HepG2 (cell line): ENCODE measurements around the gene GABRR2. TPM values are rescaled to one million over a fixed set of nuclear protein-coding genes. Genes with fewer than 3 reads are reported as not detected.

ENCODE experiments used
- FOXP4 ChIP-seq: sonication (generic); formaldehyde crosslinking; IDR thresholded peaks from 2 replicates; pipeline ENCODE4 v1.4.0; 2020; ENCODE audit warnings: missing genetic modification reagents
- GABPB1 ChIP-seq: IDR thresholded peaks from 2 replicates; pipeline ENCODE4 v1.6.1; 2016; ENCODE audit warnings: mild to moderate bottlenecking, missing genetic modification reagents, moderate library complexity, missing compliant biosample characterization
- HNF4A ChIP-seq: sonication (generic); formaldehyde crosslinking; IDR thresholded peaks from 2 replicates; pipeline ENCODE4 v1.4.0; 2020; ENCODE audit warnings: missing genetic modification reagents
- HOXD1 ChIP-seq: sonication (generic); formaldehyde crosslinking; IDR thresholded peaks from 2 replicates; pipeline ENCODE4 v1.5.0; 2020; ENCODE audit warnings: missing genetic modification reagents
- NCOA5 ChIP-seq: sonication (generic); formaldehyde crosslinking; IDR thresholded peaks from 2 replicates; pipeline ENCODE4 v1.4.0; 2020; ENCODE audit warnings: missing genetic modification reagents
- PAX8 ChIP-seq: sonication (generic); formaldehyde crosslinking; IDR thresholded peaks from 2 replicates; pipeline ENCODE4 v1.8.0; 2022; ENCODE audit warnings: mild to moderate bottlenecking, missing genetic modification reagents, borderline replicate concordance
- RNF219 ChIP-seq: sonication (generic); formaldehyde crosslinking; IDR thresholded peaks from 2 replicates; pipeline ENCODE4 v1.5.0; 2020; ENCODE audit warnings: mild to moderate bottlenecking, missing genetic modification reagents
- TCF7 ChIP-seq: sonication (generic); IDR thresholded peaks from 2 replicates; pipeline ENCODE4 v1.6.1; 2016; ENCODE audit warnings: antibody characterized with exemption, low read depth
- TFDP2 ChIP-seq: sonication (generic); formaldehyde crosslinking; IDR thresholded peaks from 2 replicates; pipeline ENCODE4 v1.4.0; 2020; ENCODE audit warnings: missing genetic modification reagents
- THAP11 ChIP-seq: IDR thresholded peaks from 2 replicates; pipeline ENCODE4 v1.6.1; 2016; ENCODE audit warnings: missing biosample characterization, missing genetic modification reagents
- ZNF766 ChIP-seq: sonication (generic); formaldehyde crosslinking; IDR thresholded peaks from 2 replicates; pipeline ENCODE4 v1.5.0; 2020; ENCODE audit warnings: missing genetic modification reagents, borderline replicate concordance
- polyA plus RNA-seq, 8 experiments: library from polyadenylated mRNA; depleted of rRNA in 3 of 8; stranded (reverse) in 7 of 8; unstranded in 1 of 8; fragments of >200 nt; fragmentation: Illumina TruSeq in 4 of 8; extraction: Trizol in 4 of 8; gene quantifications; 2 replicates each; pipeline versions ENCODE4 v1.2.1 to v1.2.3, GENCODE V29; 2011 to 2016; ENCODE audit warnings: low read depth in 4 of 8, missing spikeins in 1 of 8, mixed read lengths in 1 of 8; ENCODE audit not compliant: insufficient read depth in 1 of 8
- total RNA-seq, 5 experiments: library from RNA; depleted of rRNA; stranded (reverse); fragments of >200 nt; fragmentation: Illumina TruSeq; extraction: Trizol; gene quantifications; 2 replicates each; pipeline ENCODE4 v1.2.3, GENCODE V29; 2016; ENCODE audit warnings: low read depth in 1 of 5

The GABRR2 gene
- total and polyA plus RNA-seq, 2 of the 13 experiments (the other 11 are each of a cell fraction or from before 2014, with no cell fraction given), result 0.13 TPM; not detected in 1

- TF ChIP-seq PAX8 (CRISPR knock-in tag) (no peak), HNF4A (CRISPR knock-in tag) (no peak), FOXP4 (CRISPR knock-in tag) (no peak), ZNF766 (CRISPR knock-in tag) (no peak), RNF219 (CRISPR knock-in tag) (no peak), NCOA5 (CRISPR knock-in tag) (no peak), TFDP2 (CRISPR knock-in tag) (no peak), HOXD1 (CRISPR knock-in tag) (no peak), TCF7 (no peak), THAP11 (CRISPR knock-in tag) (no peak), GABPB1 (CRISPR knock-in tag) (no peak)
Observed at GRCh38 chr6:89328976-89329375, 13.9 kb upstream of the GABRR2 start (continued).
